Medulla oblongata (tissue), 1 donor: ENCODE measurements around the gene RYR3.

Experiments used
- DNase-seq: peaks from one replicate; pipeline ENCODE4 v3.0.0-alpha.2; 2015; ENCODE audit errors: extremely low spot score

Gene RYR3

GRCh38 chr15:33448961-33449606, 138.3 kb downstream of the RYR3 start:
- no peak for DNase-seq

- no peak for DNase-seq
These were observed 139.0 kb downstream of the RYR3 start for GRCh38 chr15:33449810-33450209.

GRCh38 chr15:33451385-33451784, 140.6 kb downstream of the RYR3 start:
- no peak for DNase-seq

- no peak for DNase-seq
These were observed 143.0 kb downstream of the RYR3 start for GRCh38 chr15:33453761-33454160.

GRCh38 chr15:33454346-33454745, 143.6 kb downstream of the RYR3 start:
- DNase-seq = no peak

- DNase-seq = no peak
These were observed 144.2 kb downstream of the RYR3 start for GRCh38 chr15:33454996-33455395.

- no peak for DNase-seq
These were observed 147.7 kb downstream of the RYR3 start for GRCh38 chr15:33458421-33458820.

- DNase-seq = no peak
These were observed 149.5 kb downstream of the RYR3 start for GRCh38 chr15:33460166-33460805.

- DNase-seq = no peak
These were observed 150.9 kb downstream of the RYR3 start for GRCh38 chr15:33461671-33462070.

- no peak for DNase-seq
These were observed 156.5 kb downstream of the RYR3 start for GRCh38 chr15:33467146-33467815.

GRCh38 chr15:33467816-33468163, 157.0 kb downstream of the RYR3 start:
- DNase-seq = no peak

GRCh38 chr15:33468740-33469139, 158.0 kb downstream of the RYR3 start:
- no peak for DNase-seq

GRCh38 chr15:33473005-33473404, 162.2 kb downstream of the RYR3 start:
- no peak for DNase-seq

GRCh38 chr15:33473714-33474113, 162.9 kb downstream of the RYR3 start:
- DNase-seq = no peak

GRCh38 chr15:33476076-33476475, 165.3 kb downstream of the RYR3 start:
- DNase-seq = no peak

GRCh38 chr15:33476908-33477307, 166.1 kb downstream of the RYR3 start:
- DNase-seq = peak; percentile 24

GRCh38 chr15:33489335-33489734, 178.6 kb downstream of the RYR3 start:
- no peak for DNase-seq

GRCh38 chr15:33490703-33491102, 179.9 kb downstream of the RYR3 start:
- no peak for DNase-seq

GRCh38 chr15:33492434-33493052, 181.8 kb downstream of the RYR3 start:
- DNase-seq = peak; percentile 16

GRCh38 chr15:33494306-33494705, 183.5 kb downstream of the RYR3 start:
- DNase-seq = no peak

- no peak for DNase-seq
These were observed 189.8 kb downstream of the RYR3 start for GRCh38 chr15:33500432-33501195.

GRCh38 chr15:33503681-33504080, 192.9 kb downstream of the RYR3 start:
- DNase-seq = no peak
